ENCODE data around the gene SETX.
A peak's percentile ranks its signal among the peaks of the same experiment; 100 is the strongest.

Gene SETX

DNA sequence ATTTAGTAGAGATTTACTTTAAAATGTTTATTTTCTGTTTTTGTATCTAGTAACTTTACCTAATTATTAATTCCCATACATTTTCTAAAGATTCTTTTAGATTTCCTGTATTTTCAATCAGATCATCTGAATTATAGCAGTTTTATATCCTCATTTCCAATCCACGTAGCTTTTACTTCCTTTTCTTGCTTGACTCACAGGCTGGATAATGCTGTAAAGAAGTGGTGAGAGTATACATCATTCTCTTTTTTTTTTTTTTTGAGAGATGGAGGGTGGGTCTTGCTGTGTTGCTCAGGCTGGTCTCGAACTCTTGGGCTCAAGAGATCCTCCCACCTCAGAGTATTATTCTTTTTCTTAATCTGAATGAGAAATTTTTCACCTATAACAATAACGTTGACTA lies 11.2 kb upstream of the SETX start:
- no peak for DNase-seq (ENCODE audit: low read depth)
- TF ChIP-seq MAX (IDR thresholded peaks at IDR 0.05; ENCODE audit: low read depth, low read length) (no peak), MYC (IDR thresholded peaks at IDR 0.05; ENCODE audit: low read depth, low read length) (no peak), POLR2A (IDR thresholded peaks at IDR 0.05; ENCODE audit: extremely low read depth, insufficient read length) (no peak), CTCF (IDR thresholded peaks at IDR 0.05; ENCODE audit: low read depth, low read length) (no peak)
- H3K4me3 ChIP-seq (ENCODE audit: low read depth, low read length), result no peak overlapping the region

DNA sequence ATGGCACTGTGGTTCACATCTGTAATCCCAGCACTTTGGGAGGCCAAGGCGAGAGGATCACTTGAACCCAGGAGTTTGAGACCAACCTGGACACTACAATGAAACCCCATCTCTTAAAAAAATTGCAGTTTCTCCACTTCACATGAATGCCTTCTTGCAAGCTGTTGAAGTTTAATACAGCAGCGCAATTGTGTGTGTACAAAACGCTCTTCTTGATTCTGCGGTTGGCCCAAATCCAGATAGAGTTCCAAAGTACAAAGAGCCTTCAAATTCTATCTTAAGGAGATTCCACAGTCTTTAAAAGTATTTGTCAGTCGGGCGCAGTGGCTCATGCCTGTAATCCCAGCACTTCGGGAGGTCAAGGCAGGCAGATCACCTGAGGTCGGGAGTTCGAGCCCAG lies 9.3 kb upstream of the SETX start:
- no peak overlapping the region for H3K4me3 ChIP-seq (ENCODE audit: low read depth, low read length)
- no peak for TF ChIP-seq MAX (IDR thresholded peaks at IDR 0.05; ENCODE audit: low read depth, low read length)
- no peak for TF ChIP-seq MYC (IDR thresholded peaks at IDR 0.05; ENCODE audit: low read depth, low read length)
- no peak for TF ChIP-seq CTCF (IDR thresholded peaks at IDR 0.05; ENCODE audit: low read depth, low read length)
- no peak for TF ChIP-seq POLR2A (IDR thresholded peaks at IDR 0.05; ENCODE audit: extremely low read depth, insufficient read length)
- DNase-seq (ENCODE audit: low read depth), result no peak

- TF ChIP-seq CTCF (IDR thresholded peaks at IDR 0.05; ENCODE audit: low read depth, low read length), result no peak
- H3K4me3 ChIP-seq (ENCODE audit: low read depth, low read length), result no peak overlapping the region
- DNase-seq (ENCODE audit: low read depth), result no peak
Measured at GRCh38 chr9:132357764-132358163, 3.0 kb upstream of the SETX start.

GRCh38 chr9:132356324-132356924 lies 1.6 kb upstream of the SETX start:
- peak; percentile 45 for DNase-seq (ENCODE audit: low read depth)
- TF ChIP-seq MYC (IDR thresholded peaks at IDR 0.05; ENCODE audit: low read depth, low read length) (no peak), MAX (IDR thresholded peaks at IDR 0.05; ENCODE audit: low read depth, low read length) (no peak), POLR2A (IDR thresholded peaks at IDR 0.05; ENCODE audit: extremely low read depth, insufficient read length) (no peak), CTCF (IDR thresholded peaks at IDR 0.05; ENCODE audit: low read depth, low read length) (no peak)
- no peak overlapping the region for H3K4me3 ChIP-seq (ENCODE audit: low read depth, low read length)

DNA sequence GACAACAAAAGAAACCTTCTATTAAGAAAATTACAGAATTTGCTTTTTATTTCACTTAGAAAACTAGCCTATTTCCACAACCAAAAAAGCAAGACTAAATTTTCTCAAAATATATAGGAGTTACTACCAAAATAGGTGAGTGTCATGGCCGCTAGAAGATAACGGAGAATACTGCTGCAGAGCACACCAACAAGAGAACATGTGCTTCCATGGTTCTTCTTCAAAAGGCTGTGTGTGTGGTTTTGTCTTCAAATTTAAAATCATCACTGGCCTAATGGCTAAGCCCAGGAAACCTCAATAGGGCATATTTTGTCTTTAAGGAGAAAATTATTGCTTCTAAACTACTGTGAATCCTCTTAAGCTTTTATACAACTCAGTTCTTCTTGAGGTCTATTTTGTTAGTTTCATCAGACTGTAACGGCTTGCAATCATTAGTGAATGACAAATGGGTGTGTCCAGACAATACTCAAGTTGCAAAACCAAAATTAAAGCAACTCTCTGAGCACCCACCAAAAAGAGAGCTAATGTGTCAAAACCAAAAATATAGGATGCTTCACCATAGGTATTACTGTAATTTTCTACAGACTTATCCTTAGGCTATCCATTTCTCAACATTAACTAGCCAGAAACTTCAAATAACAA lies 3.3 kb downstream of the SETX start:
- DNase-seq (ENCODE audit: low read depth), result peak; percentile 34
- no peak for TF ChIP-seq MYC (IDR thresholded peaks at IDR 0.05; ENCODE audit: low read depth, low read length)
- peak; percentile 51 for TF ChIP-seq MAX (IDR thresholded peaks at IDR 0.05; ENCODE audit: low read depth, low read length)
- H3K4me3 ChIP-seq (ENCODE audit: low read depth, low read length), result peak overlapping the region; percentile 47

- DNase-seq (ENCODE audit: low read depth), result peak; percentile 12
- TF ChIP-seq CTCF (IDR thresholded peaks at IDR 0.05; ENCODE audit: low read depth, low read length), result no peak
- no peak for TF ChIP-seq MAX (IDR thresholded peaks at IDR 0.05; ENCODE audit: low read depth, low read length)
- TF ChIP-seq MYC (IDR thresholded peaks at IDR 0.05; ENCODE audit: low read depth, low read length), result no peak
- TF ChIP-seq POLR2A (IDR thresholded peaks at IDR 0.05; ENCODE audit: extremely low read depth, insufficient read length), result no peak
- H3K4me3 ChIP-seq (ENCODE audit: low read depth, low read length), result peak overlapping the region; percentile 47
Measured at GRCh38 chr9:132350861-132351315, 3.9 kb downstream of the SETX start.
